ENCODE results near the gene PTPN12.
"Not testable (repeated sequence)": the region's sequence is repeated elsewhere in the genome, so short reads cannot be mapped to it uniquely, and the experiment has no call there.

The PTPN12 gene

DNA sequence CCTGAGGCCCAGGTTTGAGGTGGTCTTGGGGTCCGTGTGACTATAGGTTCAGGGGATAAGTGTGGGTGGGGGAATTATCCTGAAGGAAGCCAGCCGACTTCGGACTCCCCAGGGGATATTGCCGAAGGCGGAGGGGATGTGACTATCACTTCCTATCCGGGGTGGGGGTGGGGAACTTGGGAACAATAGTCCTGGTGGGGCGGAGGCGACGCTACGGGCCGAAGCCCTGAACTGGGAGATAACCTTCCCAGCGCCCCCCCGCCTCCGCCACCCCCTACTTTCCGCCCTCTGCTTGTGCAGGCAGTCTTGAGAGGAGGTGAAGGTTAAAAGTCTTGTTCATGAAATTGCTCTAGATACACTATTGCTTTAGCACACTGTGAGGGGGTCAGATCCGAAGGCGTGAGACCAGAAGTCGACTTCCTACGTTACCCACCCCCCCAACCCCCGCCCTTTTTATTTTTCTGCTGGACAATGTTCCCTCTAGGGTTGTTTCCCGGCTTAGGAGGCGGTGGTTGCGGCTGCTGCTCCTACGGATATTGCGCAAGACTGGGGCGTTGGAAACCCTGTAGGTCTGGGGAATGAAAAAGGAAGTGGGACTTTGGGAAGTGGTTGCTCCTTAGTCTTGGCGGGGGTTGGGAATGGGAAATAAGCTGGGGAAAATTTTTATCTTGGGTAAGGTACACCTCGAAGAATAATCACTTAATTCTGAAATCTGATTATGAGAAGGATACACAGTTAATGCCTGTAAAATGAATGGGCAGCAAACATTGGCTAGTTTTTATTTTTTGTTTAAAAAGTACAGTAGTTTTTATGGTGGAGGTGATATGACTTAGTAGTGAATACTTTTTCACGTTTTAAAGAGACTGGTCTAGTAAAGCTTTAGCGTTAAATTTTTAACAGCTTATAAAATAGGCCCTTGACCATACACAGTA lies 1.5 kb downstream of the PTPN12 start:
- no peak for DNase-seq (ENCODE audit: low read depth)

DNA sequence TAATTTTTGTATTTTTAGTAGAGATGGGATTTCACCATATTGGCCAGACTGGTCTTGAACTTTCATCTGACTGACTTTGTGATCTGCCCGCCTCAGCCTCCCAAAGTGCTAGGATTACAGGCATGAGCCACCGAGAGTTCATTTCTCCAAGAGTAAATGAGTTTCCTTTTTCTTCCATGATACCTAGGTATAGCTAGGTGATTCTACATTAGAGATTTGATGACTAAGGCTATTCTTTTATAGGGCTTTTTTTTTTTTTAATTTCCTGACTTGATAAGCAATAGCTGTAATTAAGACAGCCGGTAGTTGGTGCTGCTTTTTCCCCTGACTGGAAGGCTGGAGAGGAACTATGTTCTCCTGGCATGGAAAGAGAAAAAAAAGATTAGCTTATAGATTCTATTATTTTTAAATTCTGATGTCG lies 3.3 kb downstream of the PTPN12 start:
- DNase-seq (ENCODE audit: low read depth): no peak

DNA sequence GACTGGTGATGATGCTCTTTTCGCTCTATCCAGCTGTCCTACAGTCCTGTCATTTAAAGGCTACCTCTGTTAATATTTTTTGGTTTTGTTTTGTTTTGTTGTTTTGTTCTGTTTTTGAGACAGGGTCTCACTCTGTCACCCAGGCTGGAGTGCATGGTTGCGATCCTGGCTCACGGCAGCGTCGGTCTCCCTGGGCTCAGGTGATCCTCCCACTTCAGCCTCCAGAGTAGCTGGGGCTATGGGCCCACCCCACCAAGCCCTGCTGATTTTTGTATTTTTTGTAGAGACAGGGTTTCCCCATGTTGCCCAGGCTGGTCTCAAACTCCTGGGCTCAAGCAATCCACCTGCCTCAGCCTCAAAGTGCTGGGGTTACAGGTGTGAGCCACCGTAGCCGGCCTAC lies 3.9 kb downstream of the PTPN12 start:
- DNase-seq (ENCODE audit: low read depth): not testable (repeated sequence)

DNA sequence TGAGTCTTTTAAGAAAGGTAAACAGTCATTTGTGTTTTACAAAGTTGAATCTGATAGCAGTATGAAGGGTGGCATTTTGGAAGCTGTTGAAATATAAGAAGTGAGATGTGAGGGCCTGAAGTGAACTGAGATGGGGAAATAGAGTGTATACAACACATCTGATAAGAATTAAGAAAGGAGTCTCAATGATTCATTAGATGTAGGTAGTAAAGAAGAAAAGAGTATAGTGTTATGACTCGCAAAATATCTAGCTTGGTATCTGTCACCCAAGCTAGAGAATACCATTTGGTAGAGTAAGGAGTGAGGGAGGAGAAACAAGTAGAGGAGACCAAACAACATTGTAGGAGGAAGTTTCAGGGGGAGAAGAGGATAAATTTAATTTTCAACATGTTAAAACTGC lies 5.3 kb downstream of the PTPN12 start:
- no peak for DNase-seq (ENCODE audit: low read depth)

DNA sequence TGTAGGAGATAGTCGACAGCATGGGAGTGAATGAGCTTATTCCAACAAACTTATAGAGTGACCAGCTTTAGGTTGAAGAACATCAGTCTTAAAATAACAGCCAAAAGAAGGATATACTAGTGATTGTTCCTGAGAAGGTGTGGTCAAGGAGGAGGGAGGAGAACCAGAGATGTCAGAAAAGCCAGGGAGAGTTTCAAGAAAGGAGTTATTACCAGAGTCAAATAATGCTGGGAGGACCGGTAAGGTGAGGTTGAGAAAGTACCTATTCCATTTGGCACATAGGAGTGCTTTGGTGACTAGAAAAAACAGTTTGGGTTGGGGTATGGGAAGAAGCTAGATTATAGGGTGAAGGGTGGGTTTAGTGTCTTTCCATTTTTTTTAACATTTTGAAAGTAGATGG lies 5.8 kb downstream of the PTPN12 start:
- DNase-seq (ENCODE audit: low read depth): no peak

DNA sequence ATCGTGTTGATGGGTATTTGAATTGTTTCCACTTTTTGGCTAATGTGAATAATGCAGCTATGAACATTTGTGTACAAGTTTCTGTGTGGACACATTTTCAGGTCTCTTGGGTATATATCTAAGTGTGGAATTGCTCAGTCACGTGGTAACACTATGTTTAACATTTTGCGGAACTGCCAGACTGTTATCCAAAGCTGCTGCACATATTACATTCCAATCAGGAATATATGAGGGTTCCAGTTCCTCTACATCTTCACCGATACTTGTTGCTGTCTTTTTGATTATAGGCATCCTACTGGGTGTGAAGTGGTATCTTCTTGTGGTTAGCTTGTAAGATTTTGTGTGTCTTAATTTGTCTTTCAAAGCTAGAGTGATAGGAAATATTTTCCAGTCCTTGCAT lies 6.8 kb downstream of the PTPN12 start:
- no peak for DNase-seq (ENCODE audit: low read depth)

DNA sequence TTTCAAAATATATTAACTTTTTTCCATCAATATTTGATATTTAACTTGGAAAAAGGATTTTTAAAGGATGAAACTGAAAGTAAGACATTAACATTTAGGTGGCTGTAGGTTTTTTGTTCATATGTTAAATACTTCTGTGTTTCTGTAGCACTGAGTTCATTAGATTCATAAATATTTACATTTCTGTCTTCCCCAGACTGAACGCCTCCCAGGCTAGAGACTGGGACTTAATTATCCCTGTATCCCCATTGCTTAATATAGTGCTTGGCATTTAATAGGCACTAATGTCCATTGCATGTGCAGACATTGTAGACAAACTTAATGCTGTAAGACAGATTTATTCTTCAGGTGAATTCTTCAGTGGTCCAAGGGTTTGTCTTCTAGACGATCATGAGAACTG lies 7.4 kb downstream of the PTPN12 start:
- no peak for DNase-seq (ENCODE audit: low read depth)

DNA sequence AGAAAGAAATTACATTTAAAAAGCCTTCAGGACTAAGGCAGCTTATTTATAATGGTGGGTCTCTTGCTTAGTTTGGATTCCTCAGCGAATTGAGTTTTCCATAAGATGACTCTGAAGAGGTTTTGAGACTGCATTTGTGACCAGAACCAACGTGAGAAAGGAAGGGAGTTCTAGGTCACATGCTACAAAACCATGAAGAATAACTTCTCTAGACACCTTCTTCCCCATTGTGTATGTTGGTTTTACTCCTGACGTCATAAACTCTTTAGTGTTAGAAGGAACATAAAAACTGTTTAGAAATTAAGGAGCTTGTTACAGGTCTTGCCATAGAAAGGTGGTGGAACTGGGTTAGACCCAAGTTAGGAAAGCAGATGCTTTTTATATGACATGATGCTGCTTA lies 11.1 kb downstream of the PTPN12 start:
- no peak for DNase-seq (ENCODE audit: low read depth)

DNA sequence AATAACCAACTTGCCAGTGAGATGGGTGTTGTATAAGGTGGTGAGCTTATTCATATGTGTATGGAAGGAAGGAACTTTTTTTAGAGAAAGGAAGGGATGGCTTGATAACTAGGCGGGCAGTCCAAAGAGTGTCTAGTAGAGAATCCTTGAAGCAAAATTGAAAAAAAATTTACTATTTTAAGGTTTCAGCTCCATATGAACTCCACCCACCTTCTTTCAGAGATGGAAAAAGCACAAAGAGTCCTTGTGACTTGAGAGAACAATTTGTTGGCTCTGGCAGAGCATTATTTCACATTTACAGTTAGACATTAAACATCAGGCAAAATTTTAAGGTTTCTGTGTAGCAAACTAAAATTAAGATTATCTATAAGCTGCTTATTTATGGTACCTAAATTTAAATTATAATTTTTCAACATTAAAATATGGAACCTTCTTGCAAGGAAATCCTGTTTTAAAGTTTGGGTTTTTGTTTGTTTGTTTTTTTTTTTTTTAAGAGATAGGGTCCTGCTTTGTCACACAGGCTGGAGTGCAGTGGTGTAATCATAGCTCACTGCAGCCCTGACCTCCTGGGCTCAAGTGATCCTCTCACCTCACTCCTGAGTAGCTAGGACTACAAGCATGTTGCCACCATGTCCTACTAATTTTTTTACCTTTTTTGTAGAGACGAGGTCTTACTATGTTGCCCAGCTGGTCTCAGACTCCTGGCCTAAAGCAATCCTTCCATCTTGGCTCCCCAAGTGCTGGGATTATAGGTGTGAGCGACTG lies 12.2 kb downstream of the PTPN12 start:
- DNase-seq (ENCODE audit: low read depth): no peak

DNA sequence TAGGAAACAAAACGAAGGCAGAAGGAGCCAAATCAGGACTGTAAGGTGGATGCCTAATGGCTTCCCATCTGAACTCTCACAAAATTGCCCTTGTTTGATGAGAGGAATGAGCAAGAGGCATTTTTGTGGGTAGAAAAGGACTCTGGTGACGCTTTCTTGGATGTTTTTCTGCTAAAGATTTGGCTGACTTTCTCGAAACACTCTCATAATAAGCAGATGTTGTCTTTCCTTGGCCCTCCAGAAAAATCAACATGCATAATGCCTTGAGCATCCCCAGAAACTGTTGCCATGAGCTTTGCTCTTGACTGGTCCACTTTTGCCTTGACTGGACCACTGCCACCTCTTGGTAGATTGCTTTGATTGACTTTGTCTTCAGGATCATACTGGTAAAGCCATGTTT lies 13.5 kb downstream of the PTPN12 start:
- no peak for DNase-seq (ENCODE audit: low read depth)

DNA sequence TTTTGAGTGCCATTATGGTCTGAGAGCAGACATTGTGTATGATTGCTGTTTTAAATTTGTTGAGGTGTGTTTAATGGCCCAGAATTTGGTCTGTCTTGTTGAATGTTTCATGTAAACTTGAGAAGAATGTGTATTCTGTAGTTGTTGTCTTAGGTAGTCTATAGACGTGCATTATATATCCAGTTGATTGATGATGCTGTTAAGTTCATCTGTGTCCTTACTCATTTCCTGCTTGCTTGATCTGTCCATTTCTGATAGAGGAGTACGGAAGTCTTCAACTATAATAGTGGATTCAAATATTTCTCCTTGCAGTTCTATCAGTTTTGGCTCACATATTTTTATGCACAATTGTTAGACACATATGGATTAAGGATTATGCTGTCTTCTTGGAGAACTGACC lies 16.0 kb downstream of the PTPN12 start:
- no peak for DNase-seq (ENCODE audit: low read depth)

DNA sequence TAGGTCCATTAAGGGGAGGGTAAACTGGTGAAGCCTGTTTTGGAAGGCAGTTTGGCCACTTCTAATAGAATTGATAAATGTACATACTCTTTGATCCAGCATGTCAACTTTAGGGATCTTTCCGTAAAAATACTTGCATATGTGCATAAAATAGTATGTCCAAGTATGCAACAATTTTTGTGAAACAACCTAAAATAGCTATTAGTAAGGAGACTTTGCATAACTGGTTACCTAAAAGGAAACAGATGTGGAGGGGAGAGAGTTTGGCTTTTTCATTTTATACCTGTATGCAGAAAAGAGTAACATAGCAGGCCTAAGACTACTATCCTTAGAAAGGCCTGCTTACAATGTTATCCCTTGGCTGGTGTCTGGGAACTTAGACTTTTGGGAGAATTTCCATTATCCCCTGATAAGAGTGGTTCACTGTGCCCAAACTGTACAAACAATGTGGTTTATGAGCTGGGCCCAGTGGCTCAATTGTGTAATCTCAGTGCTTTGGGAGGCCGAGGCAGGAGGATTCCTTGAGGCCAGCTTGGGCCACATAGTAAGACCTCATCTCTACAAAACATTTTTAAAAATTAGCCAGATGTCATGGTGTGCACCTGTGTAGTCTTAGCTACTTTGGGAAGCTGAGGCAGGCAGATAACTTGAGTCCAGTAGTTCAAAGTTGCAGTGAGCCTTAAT lies 21.3 kb downstream of the PTPN12 start:
- no peak for DNase-seq (ENCODE audit: low read depth)

DNA sequence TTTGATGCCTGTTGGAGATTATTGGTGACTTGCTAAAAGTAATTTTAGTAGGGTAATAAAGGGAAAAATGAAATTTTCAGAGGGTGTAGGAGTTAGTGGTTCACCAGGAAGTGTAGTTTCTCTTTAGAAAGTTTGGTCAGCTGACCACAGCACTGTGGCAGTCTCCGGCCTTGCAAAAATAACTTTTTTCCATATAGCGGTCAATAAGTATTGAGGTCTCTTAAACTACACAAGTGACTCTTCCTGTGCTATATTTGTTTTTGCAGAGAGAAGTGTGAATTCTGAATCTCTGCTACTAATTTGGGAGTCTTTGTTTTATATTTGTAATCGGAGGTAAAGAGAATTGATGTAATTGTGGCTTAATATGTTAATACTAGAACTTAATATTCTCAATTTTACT lies 24.3 kb downstream of the PTPN12 start:
- DNase-seq (ENCODE audit: low read depth): no peak

DNA sequence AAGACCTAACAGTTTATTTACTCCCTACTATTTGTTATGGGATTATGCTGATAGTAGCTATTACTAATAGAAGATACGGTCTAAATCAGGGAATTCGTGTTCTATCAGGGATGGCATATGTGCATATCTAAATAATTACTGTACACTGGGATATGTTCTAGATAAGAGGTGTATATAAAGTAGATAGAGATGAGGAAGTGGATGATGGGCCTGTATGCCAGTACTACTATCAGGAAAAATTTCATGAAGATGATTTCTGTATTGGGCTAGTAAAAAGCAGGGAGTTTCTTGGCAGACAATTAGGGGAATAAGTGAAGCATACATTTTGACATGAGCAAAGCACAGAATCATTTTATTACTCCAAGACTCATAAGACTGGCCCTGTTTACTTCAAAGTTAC lies 26.2 kb downstream of the PTPN12 start:
- DNase-seq (ENCODE audit: low read depth): no peak

DNA sequence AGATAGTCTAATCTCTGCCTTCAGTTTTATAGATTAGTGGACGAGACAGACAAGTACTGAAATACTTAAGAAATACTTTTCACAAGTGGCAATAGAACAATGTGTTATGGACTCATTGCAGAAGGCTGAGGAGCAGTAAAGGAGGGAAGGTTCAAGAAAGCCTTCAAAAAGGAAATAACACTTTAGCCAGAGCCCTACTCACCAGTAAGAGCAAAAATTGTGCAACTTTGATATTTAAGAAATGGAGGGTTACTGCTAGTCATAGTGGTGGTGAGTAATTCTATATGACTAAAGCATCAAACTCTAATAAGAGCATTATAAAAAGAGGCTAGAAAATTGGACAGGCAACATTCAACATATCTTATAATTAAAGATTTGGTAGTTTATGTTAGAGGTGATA lies 28.8 kb downstream of the PTPN12 start:
- no peak for DNase-seq (ENCODE audit: low read depth)

DNA sequence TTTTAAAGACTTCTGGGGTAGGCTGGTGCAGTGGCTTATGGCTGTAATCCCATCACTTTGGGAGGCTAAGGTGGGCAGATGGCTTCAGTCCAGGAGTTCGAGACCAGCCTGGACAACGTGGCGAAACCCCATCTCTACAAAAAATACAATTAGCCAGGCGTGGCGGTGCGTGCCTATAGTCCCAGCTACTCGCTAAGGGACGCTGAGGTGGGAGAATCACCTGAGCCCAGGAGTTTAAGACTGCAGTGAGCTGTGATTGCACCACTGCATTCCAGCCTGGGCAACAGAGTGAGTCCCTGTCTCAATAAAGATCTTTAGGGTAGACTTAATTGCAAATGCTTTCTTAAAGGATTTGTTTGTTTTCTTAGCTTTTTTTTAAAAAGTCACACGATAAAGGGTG lies 29.3 kb downstream of the PTPN12 start:
- DNase-seq (ENCODE audit: low read depth): no peak

DNA sequence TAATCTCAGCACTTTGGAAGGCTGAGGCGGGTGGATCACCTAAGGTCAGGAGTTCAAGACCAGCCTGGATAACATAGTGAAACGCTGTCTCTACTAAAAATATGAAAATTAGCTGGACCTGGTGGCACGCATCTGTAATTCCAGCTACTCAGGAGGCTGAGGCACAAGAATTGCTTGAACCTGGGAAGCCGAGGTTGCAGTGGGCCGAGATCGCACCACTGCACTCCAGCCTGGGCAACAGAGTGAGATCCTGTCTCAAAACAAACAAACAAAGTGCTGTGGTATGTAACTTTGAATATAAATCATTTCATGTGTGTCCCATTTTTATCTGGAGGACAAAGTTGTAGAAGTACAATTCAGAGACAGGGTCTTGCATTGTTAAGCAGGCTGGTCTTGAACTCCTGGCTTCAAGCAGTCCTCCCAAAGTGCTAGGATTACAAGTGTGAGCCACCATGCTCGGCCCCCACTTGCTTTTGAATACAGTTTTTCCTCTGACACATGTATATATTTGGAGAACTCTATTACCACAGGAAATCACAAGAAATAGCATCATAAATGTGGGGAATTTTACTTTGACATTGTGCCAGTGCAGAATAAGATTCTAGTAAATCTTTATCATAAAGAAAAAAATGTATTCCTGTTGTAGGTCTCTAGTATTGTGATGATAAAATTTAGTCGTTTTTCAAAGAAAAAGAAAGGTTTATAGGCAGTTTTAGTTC lies 32.6 kb downstream of the PTPN12 start:
- no peak for DNase-seq (ENCODE audit: low read depth)

DNA sequence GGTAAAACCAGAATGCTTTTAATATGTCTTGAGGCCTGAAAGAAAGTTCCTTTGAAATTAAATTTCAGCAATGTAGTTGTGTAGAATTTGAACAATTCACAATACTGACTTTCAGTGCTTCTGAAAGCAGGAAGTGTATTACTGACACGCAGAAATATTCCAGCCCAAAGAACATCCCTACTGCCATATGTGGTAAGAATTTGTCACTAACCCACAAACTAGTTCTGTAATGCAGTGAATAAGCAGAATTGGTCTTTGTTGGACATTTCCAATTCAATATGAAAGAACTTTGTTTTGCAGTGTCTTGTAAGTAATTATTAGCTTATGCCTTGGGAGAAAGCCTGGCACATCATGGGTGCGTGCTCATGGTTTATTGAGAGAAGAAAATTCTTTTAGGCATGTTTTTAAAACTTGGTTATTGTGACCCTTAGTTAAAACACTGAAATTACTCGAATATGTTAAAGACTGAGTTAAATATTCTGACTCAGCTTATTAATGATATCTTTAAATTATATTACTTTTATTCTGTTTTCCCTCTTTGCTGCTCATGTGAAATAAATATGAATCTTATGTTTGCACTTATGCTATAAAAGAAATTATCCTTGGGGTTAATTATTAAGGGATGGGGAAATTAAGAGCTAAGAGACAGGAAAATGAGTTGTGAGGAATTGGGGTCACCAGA lies 33.4 kb downstream of the PTPN12 start:
- no peak for DNase-seq (ENCODE audit: low read depth)

DNA sequence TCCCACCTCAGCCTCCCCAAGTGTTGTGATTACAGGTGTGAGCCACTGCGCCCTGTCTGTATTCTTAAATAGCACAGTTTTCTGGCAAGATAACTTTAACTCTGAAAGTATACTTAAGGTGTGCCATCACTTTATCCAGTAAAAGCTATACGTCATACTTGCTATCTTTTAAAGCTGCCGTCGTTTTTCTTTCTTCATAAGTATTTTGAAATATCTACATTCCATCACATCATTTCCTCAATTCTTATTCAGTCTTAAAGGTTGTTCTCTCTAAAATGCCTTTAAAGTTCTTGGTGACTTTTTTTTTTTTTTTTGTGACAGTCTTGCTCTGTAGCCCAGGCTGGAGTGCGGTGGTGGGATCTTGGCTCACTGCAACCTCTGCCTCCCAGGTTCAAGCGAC lies 34.7 kb downstream of the PTPN12 start:
- no peak for DNase-seq (ENCODE audit: low read depth)

DNA sequence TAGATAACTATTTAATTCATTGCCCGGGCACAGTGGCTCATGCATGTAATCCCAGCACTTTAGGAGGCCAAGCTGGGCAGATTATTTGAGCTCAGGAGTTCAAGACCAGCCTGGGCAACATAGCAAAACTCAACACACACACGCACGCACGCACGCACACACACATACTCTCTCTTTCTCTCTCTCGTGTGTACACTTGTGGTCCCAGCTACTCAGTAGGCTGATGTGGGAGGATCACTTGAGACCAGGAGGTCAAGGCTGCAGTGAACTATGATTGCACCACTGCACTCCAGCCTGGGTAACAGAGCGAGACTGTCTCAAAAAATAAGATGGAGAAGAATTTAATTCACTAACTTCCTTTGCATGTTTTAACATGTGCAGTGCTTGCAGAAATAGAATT lies 38.1 kb downstream of the PTPN12 start:
- no peak for DNase-seq (ENCODE audit: low read depth)

DNA sequence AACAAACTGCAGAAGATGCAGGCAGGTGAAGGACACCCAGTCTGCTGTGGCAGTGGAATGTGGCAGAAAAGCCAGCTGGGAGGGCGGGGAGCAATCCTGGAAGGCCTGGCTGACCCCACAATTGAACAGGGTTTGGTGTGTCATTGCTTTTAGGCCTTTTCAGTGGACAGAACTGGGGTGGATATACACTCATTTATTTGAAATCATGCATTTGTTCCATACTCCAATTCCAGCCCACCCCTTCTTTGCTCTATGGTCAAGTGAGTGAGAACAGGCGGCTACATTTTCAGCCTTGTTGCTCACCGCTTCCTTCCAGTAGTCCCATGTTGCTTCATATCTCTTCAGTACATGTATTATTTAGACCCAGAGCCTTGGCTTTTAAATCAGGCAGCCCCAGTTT lies 39.8 kb downstream of the PTPN12 start:
- no peak for DNase-seq (ENCODE audit: low read depth)

DNA sequence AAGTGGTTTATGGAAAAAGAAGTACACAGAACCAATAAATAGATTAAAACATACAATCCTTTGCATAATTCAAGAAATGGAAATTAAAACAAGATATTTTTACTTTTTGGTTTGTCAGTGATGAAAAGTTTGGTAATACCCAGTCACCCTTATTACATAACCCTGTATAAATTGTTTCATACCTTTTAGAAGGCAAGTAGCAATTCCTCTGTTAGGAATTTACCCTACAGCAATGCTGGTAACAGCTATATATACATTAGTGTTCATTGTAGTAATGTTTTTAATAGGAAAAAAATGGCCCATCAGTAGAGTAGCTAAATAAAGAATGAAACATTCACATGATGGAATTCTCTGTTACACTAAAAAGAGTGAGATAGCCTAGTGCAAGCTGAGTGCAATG lies 42.7 kb downstream of the PTPN12 start:
- no peak for DNase-seq (ENCODE audit: low read depth)

Data from stimulated activated CD4-positive, alpha-beta T cell treated with anti-CD3 and anti-CD28 coated beads, Interleukin-2, amount 100 ng/mL, for 4 hours (primary cell).